ENCODE measurements around the gene TTC7B. TPM values are rescaled to one million over a fixed set of nuclear protein-coding genes. Genes with fewer than 3 reads are reported as not detected.

The TTC7B gene
- total RNA-seq, 4 donors from 2014 or later: 3.3 to 18.1 (median 10.0) TPM

DNA sequence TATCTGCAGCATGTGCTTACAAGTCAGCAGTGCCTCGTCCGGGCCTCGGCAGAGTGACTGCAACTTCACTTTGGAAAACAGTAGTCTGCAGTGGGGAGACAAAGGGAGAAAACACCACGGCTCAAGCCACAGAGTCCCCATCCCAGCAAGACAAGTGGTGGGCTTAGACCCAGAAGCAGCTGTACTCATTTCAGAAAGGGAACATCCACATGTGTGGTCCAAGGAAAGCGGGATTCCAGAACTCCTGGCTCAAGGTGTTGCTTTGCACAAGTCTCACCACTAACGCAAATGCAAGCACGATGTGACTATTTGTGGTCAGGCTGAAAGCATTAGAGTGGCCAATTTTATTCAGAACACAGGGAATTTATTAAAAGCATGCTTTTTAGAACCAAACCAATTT, 198.3 kb downstream of the TTC7B start:
- intact Hi-C loops (cut with DNase I): no loop called here
- no peaks in the 10 kb centered on the region for H3K27me3 ChIP-seq
- H3K4me3 ChIP-seq: no peak overlapping the region
- 87 to 100% methylated on average over 3 of the region's 7 CpGs for WGBS, 2 donors
- H3K9me3 ChIP-seq: no peaks in the 10 kb centered on the region
- peaks cover 0 to 16% (median 7%) of the 10 kb centered on the region in 3 donors for H3K4me1 ChIP-seq
- H3K27ac ChIP-seq: no peak overlapping the region
- H3K36me3 ChIP-seq: no peaks in the 10 kb centered on the region
- TF ChIP-seq, protein P1, sequence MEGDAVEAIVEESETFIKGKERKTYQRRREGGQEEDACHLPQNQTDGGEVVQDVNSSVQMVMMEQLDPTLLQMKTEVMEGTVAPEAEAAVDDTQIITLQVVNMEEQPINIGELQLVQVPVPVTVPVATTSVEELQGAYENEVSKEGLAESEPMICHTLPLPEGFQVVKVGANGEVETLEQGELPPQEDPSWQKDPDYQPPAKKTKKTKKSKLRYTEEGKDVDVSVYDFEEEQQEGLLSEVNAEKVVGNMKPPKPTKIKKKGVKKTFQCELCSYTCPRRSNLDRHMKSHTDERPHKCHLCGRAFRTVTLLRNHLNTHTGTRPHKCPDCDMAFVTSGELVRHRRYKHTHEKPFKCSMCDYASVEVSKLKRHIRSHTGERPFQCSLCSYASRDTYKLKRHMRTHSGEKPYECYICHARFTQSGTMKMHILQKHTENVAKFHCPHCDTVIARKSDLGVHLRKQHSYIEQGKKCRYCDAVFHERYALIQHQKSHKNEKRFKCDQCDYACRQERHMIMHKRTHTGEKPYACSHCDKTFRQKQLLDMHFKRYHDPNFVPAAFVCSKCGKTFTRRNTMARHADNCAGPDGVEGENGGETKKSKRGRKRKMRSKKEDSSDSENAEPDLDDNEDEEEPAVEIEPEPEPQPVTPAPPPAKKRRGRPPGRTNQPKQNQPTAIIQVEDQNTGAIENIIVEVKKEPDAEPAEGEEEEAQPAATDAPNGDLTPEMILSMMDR (IDR thresholded peaks at IDR 0.05): no peak
- TF ChIP-seq POLR2A (IDR thresholded peaks at IDR 0.05): no peak
- no peak for DNase-seq

DNA sequence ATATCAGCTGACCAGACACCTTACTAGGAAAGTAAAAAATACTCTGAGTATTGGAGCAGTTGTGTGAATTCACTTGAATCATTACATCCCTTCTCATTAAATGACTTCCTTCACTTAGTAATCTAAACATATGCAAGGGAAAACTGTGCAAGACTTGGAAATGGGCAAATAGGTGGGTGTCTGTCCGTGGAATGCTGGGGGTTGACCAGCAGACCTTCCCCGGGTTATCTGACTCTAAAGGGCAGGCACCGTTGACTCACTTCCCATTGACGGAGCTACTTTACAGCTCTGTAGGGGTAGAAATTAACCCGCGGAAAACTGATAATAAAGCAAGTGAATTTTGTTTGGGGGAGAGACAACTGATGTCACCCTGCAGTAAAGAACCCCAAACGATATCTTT, 199.3 kb downstream of the TTC7B start:
- 72 to 73% methylated on average over 7 of the region's 7 CpGs for WGBS, 2 donors

DNA sequence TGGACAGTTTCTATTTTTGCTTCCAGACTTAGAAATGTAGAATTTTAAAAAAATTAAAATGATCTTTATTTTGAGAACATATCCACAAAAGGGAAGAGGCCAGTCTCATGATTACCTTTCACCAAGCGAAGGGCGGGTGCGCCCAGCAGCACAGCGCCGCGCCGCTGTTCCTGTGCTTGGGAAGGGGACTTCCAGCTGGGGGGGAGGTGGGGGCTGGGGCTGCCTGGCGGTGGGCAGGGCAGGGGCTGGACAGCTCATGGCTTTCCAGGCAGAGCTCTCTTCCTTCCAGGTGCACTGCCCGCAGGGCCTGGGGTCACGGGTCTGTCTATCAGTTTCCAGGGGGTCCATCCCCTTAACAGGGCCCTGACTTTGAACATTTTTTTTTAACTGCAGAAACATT, 199.9 kb downstream of the TTC7B start:
- WGBS, 2 donors: 83 to 98% methylated on average over 7 to 8 of the region's 10 CpGs
- Histone ChIP-seq H3K27me3 (no peaks in the 10 kb centered on the region), H3K27ac (no peak overlapping the region), H3K9me3 (no peaks in the 10 kb centered on the region), H3K4me1 (peaks cover 0 to 22% (median 7%) of the 10 kb centered on the region in 3 donors), H3K36me3 (no peaks in the 10 kb centered on the region), H3K4me3 (no peak overlapping the region)
- TF ChIP-seq, protein P1 (IDR thresholded peaks at IDR 0.05): no peak
- no peak for TF ChIP-seq POLR2A (IDR thresholded peaks at IDR 0.05)
- no peak for DNase-seq
- intact Hi-C loops (cut with DNase I): no loop called here

More for the DNA sequence above, 199.3 kb downstream of the TTC7B start:
- H3K4me1 ChIP-seq: peaks cover 0 to 22% (median 7%) of the 10 kb centered on the region in 3 donors
- H3K4me3 ChIP-seq: no peak overlapping the region
- no peaks in the 10 kb centered on the region for H3K36me3 ChIP-seq
- H3K27ac ChIP-seq: no peak overlapping the region
- no peaks in the 10 kb centered on the region for H3K27me3 ChIP-seq
- no peak for TF ChIP-seq POLR2A (IDR thresholded peaks at IDR 0.05)
- TF ChIP-seq, protein P1 (IDR thresholded peaks at IDR 0.05): no peak
- intact Hi-C loops (cut with DNase I): no loop called here
- DNase-seq: no peak
- no peaks in the 10 kb centered on the region for H3K9me3 ChIP-seq

DNA sequence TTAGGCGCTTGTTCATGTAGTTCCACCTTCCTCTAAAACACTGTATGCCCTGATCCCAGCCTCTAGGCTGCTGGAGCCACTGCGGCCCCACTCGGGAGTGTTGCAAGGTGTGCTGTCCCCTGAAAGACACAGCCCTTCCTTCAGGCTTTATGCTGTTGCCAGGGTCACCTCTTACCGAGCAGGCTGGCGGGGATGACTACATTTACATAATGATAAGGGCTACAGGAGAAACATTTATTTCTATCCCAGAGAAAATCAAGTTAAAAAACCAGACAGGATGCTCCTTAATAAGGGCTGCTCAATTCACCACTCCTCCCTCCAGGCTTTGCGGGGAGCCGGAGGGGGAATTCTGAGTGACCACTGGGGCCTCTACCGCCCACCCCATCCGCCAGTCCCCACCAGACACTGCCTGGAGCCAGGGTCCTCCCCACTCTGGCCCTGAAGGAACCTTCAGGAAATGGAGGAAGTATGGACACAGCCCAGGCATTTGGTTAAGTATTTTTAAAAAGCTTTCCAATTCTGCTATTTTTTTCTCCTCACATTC, 200.6 kb downstream of the TTC7B start:
- Histone ChIP-seq H3K4me1 (peaks cover 0 to 18% (median 7%) of the 10 kb centered on the region in 3 donors), H3K4me3 (no peak overlapping the region), H3K27ac (no peak overlapping the region), H3K9me3 (no peaks in the 10 kb centered on the region), H3K27me3 (no peaks in the 10 kb centered on the region), H3K36me3 (no peaks in the 10 kb centered on the region)
- no peak for TF ChIP-seq POLR2A (IDR thresholded peaks at IDR 0.05)
- TF ChIP-seq, protein P1 (IDR thresholded peaks at IDR 0.05): no peak
- no peak for DNase-seq
- WGBS, 2 donors: 81 to 91% methylated on average over 3 to 5 of the region's 9 CpGs
- intact Hi-C loops (cut with DNase I): no loop called here

DNA sequence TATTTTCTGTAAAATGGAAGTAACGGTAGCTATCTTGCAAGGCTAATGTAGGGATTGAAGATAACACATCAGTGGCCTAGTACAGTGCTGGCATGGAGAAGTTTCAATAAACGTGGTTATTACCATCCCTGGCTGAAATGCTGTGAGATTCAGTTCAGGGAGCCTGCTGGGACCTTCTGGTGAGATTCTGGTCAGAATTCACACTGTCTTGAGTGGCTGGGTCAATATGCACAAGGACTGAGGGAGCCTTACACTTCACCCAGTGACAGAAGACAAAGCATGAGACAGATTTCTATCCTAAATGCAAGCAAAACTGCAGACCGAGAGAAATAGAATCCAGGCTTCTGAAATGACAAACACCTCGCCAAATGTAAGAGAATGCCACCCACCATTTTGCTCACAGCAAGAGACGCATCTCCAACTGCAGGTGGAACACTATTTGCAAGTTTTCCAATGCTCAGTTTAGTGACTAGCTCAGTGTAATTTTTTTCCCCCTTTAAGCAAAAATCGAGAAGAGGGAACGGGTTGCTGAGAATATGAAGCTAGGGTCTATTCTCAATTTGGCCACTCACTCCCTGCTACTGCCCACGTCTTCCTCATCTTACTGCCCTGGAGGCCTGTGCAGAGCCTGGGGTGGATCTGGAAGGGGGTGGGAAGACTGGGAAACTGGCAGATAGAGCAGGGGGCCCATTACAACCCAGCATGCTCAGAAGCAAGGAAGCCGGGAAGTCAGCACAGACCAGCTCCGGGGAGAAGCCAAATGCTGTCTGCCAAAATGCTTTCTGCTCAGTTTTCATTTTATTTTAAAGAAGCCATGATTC, 201.3 kb downstream of the TTC7B start:
- TF ChIP-seq, protein P1 (IDR thresholded peaks at IDR 0.05): no peak
- no peak for TF ChIP-seq POLR2A (IDR thresholded peaks at IDR 0.05)
- no peaks in the 10 kb centered on the region for H3K36me3 ChIP-seq
- no peak for DNase-seq
- H3K27me3 ChIP-seq: no peaks in the 10 kb centered on the region
- no peak overlapping the region for H3K27ac ChIP-seq
- peaks cover 0 to 11% (median under 1%) of the 10 kb centered on the region in 3 donors for H3K4me1 ChIP-seq
- H3K9me3 ChIP-seq: no peaks in the 10 kb centered on the region
- intact Hi-C loops (cut with DNase I): no loop called here
- no peak overlapping the region for H3K4me3 ChIP-seq
- 73 to 84% methylated on average over 9 to 10 of the region's 10 CpGs for WGBS, 2 donors

Measured in esophagus squamous epithelium (tissue), 5 donors.